Islet precursor cell (in vitro differentiated cells): ENCODE data around the gene DAZL.

Experiments used
- DNase-seq: peaks from one replicate; pipeline ENCODE4 v3.0.0-alpha.2; 2018

DAZL gene

DNA sequence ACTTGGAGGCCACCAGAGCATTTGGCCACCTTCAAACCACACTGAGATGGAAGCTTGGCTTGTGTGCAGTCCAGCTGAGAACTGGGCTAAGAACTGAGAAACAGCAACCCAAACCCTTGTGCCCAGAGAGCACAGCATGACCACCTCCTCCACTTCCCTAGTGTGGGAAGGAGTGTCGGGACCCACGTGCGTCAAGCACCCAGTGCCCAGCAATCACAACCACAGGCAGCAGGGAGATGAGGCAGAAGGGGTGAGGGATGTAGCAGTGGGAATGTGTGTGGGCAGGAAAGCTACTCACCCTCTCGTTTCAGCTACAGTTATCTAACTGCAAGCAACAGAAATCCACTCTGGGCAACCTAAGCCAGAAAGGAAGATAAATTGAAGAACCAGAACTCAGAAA lies 66.7 kb downstream of the DAZL start:
- DNase-seq: no peak

GRCh38 chr3:16536996-16537395 lies 68.2 kb downstream of the DAZL start:
- DNase-seq: no peak
